GM18498 (cell line): ENCODE measurements around the gene VWA3A.

ENCODE experiments used
- ATAC-seq: cut with Tn5 transposase; IDR thresholded peaks from one replicate; pipeline ENCODE4 v1.9.1; 2021; ENCODE audit warnings: mild to moderate bottlenecking, moderate library complexity; ENCODE audit not compliant: unreplicated experiment

The VWA3A gene

GRCh38 chr16:22198547-22199293, 106.4 kb downstream of the VWA3A start:
- ATAC-seq = no peak

DNA sequence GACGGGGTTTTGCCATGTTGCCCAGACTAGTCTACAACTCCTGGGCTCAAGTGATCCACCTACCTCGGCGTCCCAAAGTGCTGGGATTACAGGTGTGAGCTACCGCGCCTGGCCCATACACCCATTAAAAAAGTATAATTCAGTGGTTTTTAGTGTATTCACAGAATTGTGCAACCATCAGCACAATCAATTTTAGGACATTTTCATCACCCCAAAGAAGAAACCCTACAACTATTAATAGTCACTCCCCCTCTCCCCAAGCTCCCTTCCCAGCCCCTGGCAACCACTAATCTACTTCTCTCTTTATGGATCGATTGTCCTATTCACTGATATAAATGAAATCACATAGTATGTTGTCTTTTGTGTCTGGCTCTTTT, 109.9 kb downstream of the VWA3A start:
- ATAC-seq = no peak

DNA sequence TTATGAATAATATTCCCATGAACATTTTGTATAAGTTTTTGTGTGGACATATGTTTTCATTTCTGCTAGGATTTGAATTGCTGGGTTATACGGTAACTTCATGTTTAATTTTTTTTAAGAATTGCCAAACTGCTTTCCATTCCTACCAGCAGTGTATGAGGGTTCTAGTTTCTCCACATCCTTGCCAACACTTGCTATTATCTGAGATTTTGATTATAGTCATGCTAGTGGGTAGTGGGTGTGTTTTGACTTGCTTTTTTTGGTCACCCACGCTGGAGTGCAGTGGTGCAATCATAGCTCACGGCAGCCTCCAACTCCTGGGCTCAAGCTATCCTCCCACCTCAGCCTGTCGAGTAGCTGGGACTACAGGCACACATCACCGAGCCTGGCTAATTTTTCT, 110.8 kb downstream of the VWA3A start:
- ATAC-seq = no peak

GRCh38 chr16:22204091-22204655, 111.8 kb downstream of the VWA3A start:
- ATAC-seq = no peak

DNA sequence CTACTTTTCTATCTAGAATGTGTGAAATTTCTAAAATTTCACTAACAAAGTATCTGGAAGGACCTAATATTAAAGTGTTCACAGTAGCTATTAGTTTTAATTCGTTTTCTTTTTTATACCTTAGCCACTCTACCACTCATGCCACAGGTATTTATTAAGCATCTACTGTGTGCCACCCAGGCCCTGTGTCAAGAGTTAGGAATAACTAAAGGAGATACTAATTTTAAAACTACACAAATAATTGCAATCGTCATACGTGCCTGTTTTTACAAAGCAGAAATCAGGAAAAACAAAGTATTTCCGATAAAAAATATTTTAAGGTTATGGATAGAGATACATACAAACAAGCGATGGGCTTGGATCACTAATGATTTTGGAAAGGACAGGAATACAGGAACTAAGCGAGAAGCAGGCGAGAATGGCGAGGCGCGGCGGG, 113.3 kb downstream of the VWA3A start:
- ATAC-seq = no peak

- ATAC-seq = peak; percentile 84
Observed at GRCh38 chr16:22206013-22206841, 113.9 kb downstream of the VWA3A start, which contains the start of gene EEF2K. EEF2K (plus strand) TSS chr16:22206278; CDS start chr16:22225730, 19,452 bp downstream.
